Measurements from ENCODE around the gene UBB. TPM values are rescaled to one million over a fixed set of nuclear protein-coding genes. Genes with fewer than 3 reads are reported as not detected.

Gene UBB
- total and polyA plus RNA-seq, 4 donors, result 1,190 to 3,673 (median 1,472) TPM

- H3K36me3 ChIP-seq (ENCODE audit: control insufficient read depth in 4 of 4, insufficient read depth in 3 of 4, low read depth in 1 of 4, low read length in 3 of 4), result peaks cover 0 to 14% (median 7%) of the 10 kb centered on the region in 4 donors
- DNase-seq (ENCODE audit: low spot score), result no peak
- TF ChIP-seq RAD21 (IDR thresholded peaks at IDR 0.05) (peak in 1 of 2 donors; percentile 28), FOXA1 (IDR thresholded peaks at IDR 0.05) (no peak), MAX (IDR thresholded peaks at IDR 0.05) (no peak), FOXA2 (IDR thresholded peaks at IDR 0.05) (peak; percentile 16), ZBTB33 (IDR thresholded peaks at IDR 0.05) (no peak), EGR1 (IDR thresholded peaks at IDR 0.05; ENCODE audit: low read depth in 2 of 2) (no peak), TAF1 (conservative IDR thresholded peaks at IDR 0.05) (no peak), NR2F2 (IDR thresholded peaks at IDR 0.05) (no peak), RXRA (IDR thresholded peaks at IDR 0.05) (peak; percentile 28 to 31), GABPA (IDR thresholded peaks at IDR 0.05 in 1 of 2, conservative IDR thresholded peaks at IDR 0.05 in 1 of 2) (no peak), HNF4A (conservative IDR thresholded peaks at IDR 0.05) (peak; percentile 50 to 53), REST (IDR thresholded peaks at IDR 0.05) (no peak), JUND (IDR thresholded peaks at IDR 0.05) (peak in 1 of 2 donors; percentile 18), SP1 (IDR thresholded peaks at IDR 0.05) (no peak), HNF4G (IDR thresholded peaks at IDR 0.05) (no peak), ATF3 (IDR thresholded peaks at IDR 0.05) (no peak), CTCF (IDR thresholded peaks at IDR 0.05; ENCODE audit: low read depth, low read length, missing input control) (no peak), YY1 (IDR thresholded peaks at IDR 0.05) (peak; percentile 19)
- H3K4me1 ChIP-seq (ENCODE audit: control insufficient read depth in 4 of 4, insufficient read depth in 4 of 4, low read length in 3 of 4), result peaks cover 0 to 3% (median 0%) of the 10 kb centered on the region in 4 donors
- H3K9ac ChIP-seq (ENCODE audit: low read depth in 1 of 2, low read length in 2 of 2), result no peak overlapping the region
- WGBS, result 40% methylated on average over 1 of the region's 1 CpG
- no peak overlapping the region for H3K27ac ChIP-seq (ENCODE audit: low read depth in 1 of 2, low read length in 2 of 2)
- H3K4me3 ChIP-seq (ENCODE audit: low read depth in 1 of 3, low read length in 3 of 3), result no peak overlapping the region
- no peaks in the 10 kb centered on the region for H3K27me3 ChIP-seq (ENCODE audit: control insufficient read depth in 4 of 4, insufficient read depth in 4 of 4, low read length in 3 of 4)
- no peaks in the 10 kb centered on the region for H3K9me3 ChIP-seq (ENCODE audit: control insufficient read depth in 4 of 4, low read length in 3 of 4)
Measured at GRCh38 chr17:16339959-16340358, 40.9 kb upstream of the UBB start.
